ENCODE results near the gene TBL1XR1.

TBL1XR1 gene

GRCh38 chr3:177109688-177110330 lies 87.5 kb downstream of the TBL1XR1 start:
- no peak for DNase-seq (ENCODE audit: low read depth in 2 of 2)

DNA sequence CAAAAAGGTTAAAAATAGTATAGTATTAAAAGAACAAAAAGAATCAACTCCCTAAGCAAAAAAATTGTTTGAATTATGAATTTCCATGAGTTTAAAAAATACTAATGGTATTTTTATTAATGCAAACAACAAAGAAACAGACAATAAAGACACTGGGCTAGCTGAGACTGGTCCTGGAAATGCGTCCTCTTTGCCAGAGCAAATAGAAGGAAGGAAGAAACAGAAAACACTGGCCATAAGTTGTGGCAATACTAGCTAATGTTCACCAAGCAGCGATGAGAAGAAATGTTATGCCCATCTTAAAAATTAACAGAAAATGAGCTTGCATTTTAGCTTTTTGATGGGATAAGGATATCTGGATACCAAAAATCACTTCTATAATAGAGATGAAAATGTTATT lies 88.6 kb downstream of the TBL1XR1 start:
- no peak for DNase-seq (ENCODE audit: low read depth in 2 of 2)

GRCh38 chr3:177107461-177108239 lies 89.6 kb downstream of the TBL1XR1 start:
- no peak for DNase-seq (ENCODE audit: low read depth in 2 of 2)

DNA sequence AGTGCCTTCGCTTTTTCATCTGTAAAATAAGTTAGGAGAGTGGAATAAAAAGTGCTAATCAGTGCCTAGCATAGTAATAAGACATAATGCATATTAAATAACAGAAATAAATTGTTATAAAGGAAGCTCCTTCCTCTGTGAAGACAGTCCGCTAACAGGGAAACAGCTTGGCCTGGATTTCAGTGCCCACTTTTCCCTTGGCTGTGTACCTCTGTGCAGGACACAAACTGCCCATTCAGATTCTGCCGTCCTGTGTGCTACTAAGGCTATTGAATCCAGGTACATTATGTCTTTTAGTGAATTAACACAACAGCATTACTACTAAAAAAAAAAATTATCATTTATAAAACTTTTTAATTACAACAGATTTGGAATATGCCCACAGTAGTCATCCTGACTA lies 90.7 kb downstream of the TBL1XR1 start:
- no peak for DNase-seq (ENCODE audit: low read depth in 2 of 2)

GRCh38 chr3:177106184-177106583 lies 91.1 kb downstream of the TBL1XR1 start:
- no peak for DNase-seq (ENCODE audit: low read depth in 2 of 2)

DNA sequence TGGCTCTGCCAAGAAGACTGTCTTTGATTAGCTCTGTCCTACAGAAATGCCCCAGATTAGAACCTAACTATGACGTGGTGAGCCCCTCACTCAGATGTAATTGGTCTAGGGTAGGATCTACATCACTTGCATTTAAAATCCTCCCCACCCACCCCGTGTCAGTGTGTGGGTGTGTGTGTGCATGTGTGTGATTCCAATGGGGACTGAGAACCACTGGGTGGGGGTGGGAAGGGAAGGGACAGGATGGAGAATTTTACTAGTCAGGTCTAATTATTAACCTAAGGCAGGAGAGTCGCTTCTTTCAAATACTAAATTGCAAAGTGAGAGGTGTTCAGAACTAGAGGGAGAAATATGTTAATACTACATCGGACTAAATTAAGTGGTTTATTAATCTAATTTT lies 91.7 kb downstream of the TBL1XR1 start:
- no peak for DNase-seq (ENCODE audit: low read depth in 2 of 2)

GRCh38 chr3:177104299-177104992 lies 92.8 kb downstream of the TBL1XR1 start:
- no peak for DNase-seq (ENCODE audit: low read depth in 2 of 2)

DNA sequence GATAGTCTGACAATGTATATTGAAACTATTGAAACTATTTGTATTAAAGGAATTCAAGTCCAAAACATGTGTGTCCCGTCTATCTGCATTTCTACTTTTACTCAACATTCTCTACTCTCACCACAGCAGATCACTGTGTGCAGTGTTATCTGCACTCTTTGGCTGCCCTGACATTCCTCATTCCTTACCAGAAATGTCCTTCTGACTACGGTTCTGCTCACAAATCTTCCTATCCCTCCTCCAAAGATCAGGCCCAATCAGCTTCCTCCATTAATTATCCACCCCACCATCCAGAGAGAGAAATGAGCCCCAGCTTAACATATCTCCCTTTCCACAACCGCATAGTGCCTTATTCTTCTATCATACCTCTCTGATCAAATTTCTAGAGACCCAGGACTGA lies 94.7 kb downstream of the TBL1XR1 start:
- no peak for DNase-seq (ENCODE audit: low read depth in 2 of 2)

GRCh38 chr3:177098551-177098950 lies 98.7 kb downstream of the TBL1XR1 start:
- no peak for DNase-seq (ENCODE audit: low read depth in 2 of 2)

DNA sequence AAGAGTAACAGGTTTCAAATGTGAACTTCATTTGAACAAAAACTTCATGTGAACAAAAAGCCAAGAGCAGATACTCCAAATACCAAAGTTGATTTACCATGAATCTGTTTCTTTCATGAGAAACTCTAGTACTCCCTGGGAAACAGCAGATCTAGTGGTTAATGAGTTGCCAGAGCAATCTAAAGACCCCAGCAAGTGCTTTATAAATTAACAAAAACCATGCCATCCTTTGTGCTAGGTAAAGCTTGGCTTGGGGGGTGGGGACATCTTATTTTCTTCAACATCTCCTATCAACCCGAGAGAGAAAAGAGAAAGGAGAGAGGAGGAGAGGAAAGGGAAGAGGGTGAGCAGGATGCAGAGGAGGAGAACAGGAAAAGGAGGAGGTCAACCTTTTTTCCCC lies 100.7 kb downstream of the TBL1XR1 start:
- no peak for DNase-seq (ENCODE audit: low read depth in 2 of 2)

- no peak for DNase-seq (ENCODE audit: low read depth in 2 of 2)
Measured at GRCh38 chr3:177093966-177094365, 103.3 kb downstream of the TBL1XR1 start.

DNA sequence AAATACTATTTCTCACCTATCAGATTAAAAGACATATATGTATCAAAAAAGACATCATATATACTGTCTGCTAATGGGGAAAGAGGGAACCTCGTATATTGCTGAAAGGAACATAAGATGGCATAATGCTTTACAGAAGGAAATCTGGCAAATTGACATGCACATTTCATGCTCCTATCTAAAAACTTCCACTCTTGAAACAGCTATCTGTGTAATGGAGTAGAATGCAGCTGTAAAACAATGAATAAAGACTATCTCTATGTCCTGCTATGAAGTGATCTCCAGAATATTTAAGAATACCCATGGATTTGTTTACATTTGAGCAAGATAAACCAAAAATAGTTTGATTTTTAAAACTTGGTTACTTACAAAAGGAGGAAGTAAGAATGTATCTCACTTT lies 107.4 kb downstream of the TBL1XR1 start:
- DNase-seq (ENCODE audit: low read depth in 2 of 2): no peak

- DNase-seq (ENCODE audit: low read depth in 2 of 2): no peak
Measured at GRCh38 chr3:177089110-177089509, 108.2 kb downstream of the TBL1XR1 start.

GRCh38 chr3:177085794-177086193 lies 111.5 kb downstream of the TBL1XR1 start:
- DNase-seq (ENCODE audit: low read depth in 2 of 2): no peak

DNA sequence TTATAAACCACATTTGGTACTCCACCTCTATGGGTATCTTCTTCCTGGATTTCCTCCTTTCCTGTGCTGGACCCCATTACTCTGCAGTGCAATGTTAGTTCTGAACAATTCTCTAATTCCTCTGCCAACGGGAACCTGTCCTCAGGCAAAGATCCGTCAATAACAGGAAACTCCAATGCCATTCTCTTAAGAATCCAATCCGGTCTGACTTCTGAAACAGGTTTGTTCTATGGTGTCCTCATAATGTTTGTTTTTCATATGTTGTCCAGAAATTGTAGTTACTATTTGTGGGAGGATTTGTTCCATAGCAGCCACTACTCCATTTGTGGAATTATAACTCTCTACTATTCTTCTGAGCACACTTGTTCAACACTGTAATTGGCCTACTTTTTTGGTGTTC lies 112.7 kb downstream of the TBL1XR1 start:
- no peak for DNase-seq (ENCODE audit: low read depth in 2 of 2)

GRCh38 chr3:177080122-177080521 lies 117.2 kb downstream of the TBL1XR1 start:
- DNase-seq (ENCODE audit: low read depth in 2 of 2): no peak

- DNase-seq (ENCODE audit: low read depth in 2 of 2): no peak
Measured at GRCh38 chr3:177079684-177080083, 117.6 kb downstream of the TBL1XR1 start.

DNA sequence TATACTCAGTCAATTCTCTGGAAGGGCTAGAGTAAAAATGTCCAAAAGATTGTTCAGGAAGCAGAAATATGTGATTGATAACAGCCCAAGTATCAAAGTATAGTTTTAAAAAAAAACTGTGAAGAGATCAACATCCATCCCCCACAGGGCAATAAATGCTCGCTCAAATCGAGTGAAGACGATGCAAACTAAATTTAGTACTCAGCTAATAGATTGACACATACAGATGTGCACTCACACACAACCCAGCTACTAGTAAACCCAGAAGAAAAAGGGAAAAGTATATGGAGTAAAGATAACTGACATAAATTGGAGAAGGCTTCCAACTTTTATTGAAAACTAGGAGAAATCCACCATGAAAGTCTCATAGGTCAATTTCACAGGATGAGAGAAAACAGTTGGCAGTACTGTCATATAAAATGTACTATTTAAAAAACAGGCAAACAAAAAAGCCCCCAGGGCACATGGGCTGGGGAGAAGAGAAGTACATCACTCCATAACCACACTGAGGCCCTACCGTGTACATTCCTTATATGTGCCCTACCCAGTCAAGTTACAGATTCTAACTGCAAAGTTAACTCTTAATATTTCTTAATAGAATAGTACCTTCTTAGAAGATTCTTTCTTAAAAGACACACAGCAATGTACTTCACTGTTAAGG lies 125.7 kb downstream of the TBL1XR1 start:
- DNase-seq (ENCODE audit: low read depth in 2 of 2): no peak

DNA sequence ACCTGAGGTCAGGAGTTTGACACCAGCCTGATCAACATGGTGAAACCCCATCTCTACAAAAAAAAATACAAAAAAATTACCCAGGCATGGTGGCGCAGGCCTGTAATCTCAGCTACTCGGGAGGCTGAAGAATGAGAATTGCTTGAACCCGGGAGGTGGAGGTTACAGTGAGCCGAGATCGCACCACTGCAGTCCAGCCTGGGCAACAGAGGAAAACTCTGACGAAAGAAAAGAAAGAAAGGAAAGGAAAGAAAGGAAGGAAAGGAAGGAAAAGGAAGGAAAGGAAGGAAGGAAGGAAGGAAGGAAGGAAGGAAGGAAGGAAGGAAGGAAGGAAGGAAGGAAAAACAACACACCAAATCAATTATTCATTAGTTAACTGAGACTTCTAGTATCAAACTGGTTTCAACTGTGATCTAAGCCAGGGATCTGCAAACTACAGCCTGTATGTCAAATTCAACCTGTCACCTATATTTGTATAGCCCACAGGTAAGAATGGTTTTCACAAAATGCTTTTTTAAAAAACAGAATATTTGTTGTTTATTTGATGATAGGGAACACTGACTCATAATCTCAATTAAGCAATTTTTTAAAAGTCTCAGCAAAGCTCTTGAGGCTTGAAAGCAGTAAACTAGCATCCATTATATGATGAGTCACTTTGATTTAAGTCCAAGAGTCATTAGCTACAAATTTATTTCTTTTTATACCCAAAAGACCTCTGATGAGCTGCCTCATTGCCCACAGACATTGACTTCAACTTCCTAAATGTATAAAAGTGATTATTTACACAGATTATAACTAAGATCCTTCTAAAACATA lies 127.6 kb downstream of the TBL1XR1 start:
- no peak for DNase-seq (ENCODE audit: low read depth in 2 of 2)

DNA sequence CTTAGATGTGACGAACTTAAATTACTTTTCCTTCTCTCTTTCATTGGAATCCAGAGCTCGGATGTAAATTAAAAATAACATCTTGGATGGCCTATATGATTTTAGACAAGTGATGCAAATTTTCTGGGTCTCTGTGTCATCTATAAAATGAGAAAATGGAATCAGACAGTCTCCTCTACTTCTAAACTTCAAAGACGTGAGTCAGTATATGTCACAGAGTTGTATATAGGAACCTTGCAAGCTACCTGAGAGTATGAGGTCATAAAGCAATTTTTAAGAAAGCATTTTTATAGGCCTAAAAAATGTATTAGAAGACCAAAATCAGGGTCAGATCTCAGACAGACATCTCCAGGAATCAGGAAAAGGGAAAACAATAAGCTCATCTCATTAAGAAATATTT lies 128.3 kb downstream of the TBL1XR1 start:
- no peak for DNase-seq (ENCODE audit: low read depth in 2 of 2)

GRCh38 chr3:177066068-177066467 lies 131.2 kb downstream of the TBL1XR1 start:
- DNase-seq (ENCODE audit: low read depth in 2 of 2): no peak

Data from stimulated activated CD4-positive, alpha-beta T cell treated with anti-CD3 and anti-CD28 coated beads, Interleukin-15, amount 100 ng/mL, for 48 hours (primary cell).